Stimulated activated effector memory CD8-positive, alpha-beta T cell treated with anti-CD3 and anti-CD28 coated beads, Interleukin-12 subunit alpha, Interleukin-12 subunit beta, amount 100 ng/mL, for 72 hours (primary cell): ENCODE results near the gene EML5.

ENCODE experiments used
- ATAC-seq: fragments of 150-1000 bp; cut with Tn5 transposase; 2 replicates; pipeline ENCODE4 v1.10.0; 2021
- DNase-seq, 2 donors: peaks; one replicate each; pipeline ENCODE4 v3.0.0; 2021 to 2022; ENCODE audit warnings: low spot score in 2 of 2
- H3K27ac Mint-ChIP-seq: one replicate; pipeline ENCODE4 v1.8.0; 2022; ENCODE audit warnings: mild to moderate bottlenecking, mixed read lengths
- H3K36me3 Mint-ChIP-seq: one replicate; pipeline ENCODE4 v1.8.0; 2022; ENCODE audit warnings: mild to moderate bottlenecking, mixed read lengths
- H3K4me1 Mint-ChIP-seq: one replicate; pipeline ENCODE4 v1.8.0; 2022; ENCODE audit warnings: mixed read lengths
- H3K4me3 Mint-ChIP-seq: one replicate; pipeline ENCODE4 v1.8.0; 2022; ENCODE audit warnings: mild to moderate bottlenecking, mixed read lengths
- H3K9me3 Mint-ChIP-seq: one replicate; pipeline ENCODE4 v1.8.0; 2022; ENCODE audit warnings: mixed read lengths

The EML5 gene

GRCh38 chr14:88792473-88793258 lies at the start of gene EML5:
Gene EML5 (minus strand): TSS chr14:88792953. CDS start chr14:88792503, 450 bp downstream.
- Mint-ChIP-seq H3K9me3 (no peaks in the 10 kb centered on the region), H3K4me1 (peaks cover 14% of the 10 kb centered on the region), H3K36me3 (no peaks in the 10 kb centered on the region), H3K4me3 (peak within 1 kb of the TSS; percentile 81), H3K27ac (peak within 1 kb of the TSS; percentile 80)
- ATAC-seq (peak; percentile 81), DNase-seq (peak; percentile 70 to 87)

- Mint-ChIP-seq H3K9me3 (no peaks in the 10 kb centered on the region), H3K4me3 (no peak overlapping the region), H3K4me1 (no peaks in the 10 kb centered on the region), H3K36me3 (no peaks in the 10 kb centered on the region), H3K27ac (no peak overlapping the region)
- DNase-seq (no peak), ATAC-seq (no peak)
Observed at GRCh38 chr14:88842414-88842813, 49.7 kb upstream of the EML5 start.

GRCh38 chr14:88841741-88842140 lies 49.0 kb upstream of the EML5 start:
- Mint-ChIP-seq H3K27ac (no peak overlapping the region), H3K4me3 (no peak overlapping the region), H3K36me3 (no peaks in the 10 kb centered on the region), H3K4me1 (no peaks in the 10 kb centered on the region), H3K9me3 (no peaks in the 10 kb centered on the region)
- ATAC-seq (no peak), DNase-seq (no peak)

- Mint-ChIP-seq H3K36me3 (no peaks in the 10 kb centered on the region), H3K27ac (no peak overlapping the region)
- ATAC-seq: no peak
Observed at GRCh38 chr14:88840926-88841325, 48.2 kb upstream of the EML5 start.

GRCh38 chr14:88838015-88838414 lies 45.3 kb upstream of the EML5 start:
- ATAC-seq: no peak
- no peak overlapping the region for H3K4me3 Mint-ChIP-seq

More at GRCh38 chr14:88840926-88841325, 48.2 kb upstream of the EML5 start:
- no peak for DNase-seq
- no peaks in the 10 kb centered on the region for H3K9me3 Mint-ChIP-seq
- no peaks in the 10 kb centered on the region for H3K4me1 Mint-ChIP-seq
- no peak overlapping the region for H3K4me3 Mint-ChIP-seq

GRCh38 chr14:88837495-88837894 lies 44.7 kb upstream of the EML5 start:
- no peak for DNase-seq
- H3K4me3 Mint-ChIP-seq: no peak overlapping the region
- H3K4me1 Mint-ChIP-seq: no peaks in the 10 kb centered on the region
- no peaks in the 10 kb centered on the region for H3K36me3 Mint-ChIP-seq
- no peak for ATAC-seq
- no peak overlapping the region for H3K27ac Mint-ChIP-seq
- H3K9me3 Mint-ChIP-seq: no peaks in the 10 kb centered on the region

More at GRCh38 chr14:88838015-88838414, 45.3 kb upstream of the EML5 start:
- Mint-ChIP-seq H3K36me3 (no peaks in the 10 kb centered on the region), H3K9me3 (no peaks in the 10 kb centered on the region), H3K4me1 (no peaks in the 10 kb centered on the region), H3K27ac (no peak overlapping the region)
- no peak for DNase-seq

- DNase-seq: no peak
- Mint-ChIP-seq H3K27ac (no peak overlapping the region), H3K36me3 (no peaks in the 10 kb centered on the region), H3K4me3 (no peak overlapping the region), H3K4me1 (no peaks in the 10 kb centered on the region), H3K9me3 (no peaks in the 10 kb centered on the region)
- ATAC-seq: no peak
Observed at GRCh38 chr14:88835661-88836060, 42.9 kb upstream of the EML5 start.

GRCh38 chr14:88834883-88835431 lies 42.2 kb upstream of the EML5 start:
- no peak overlapping the region for H3K4me3 Mint-ChIP-seq
- ATAC-seq: no peak
- H3K4me1 Mint-ChIP-seq: no peaks in the 10 kb centered on the region

GRCh38 chr14:88831284-88831683 lies 38.5 kb upstream of the EML5 start:
- DNase-seq (no peak), ATAC-seq (peak; percentile 24)
- Mint-ChIP-seq H3K4me1 (no peaks in the 10 kb centered on the region), H3K27ac (no peak overlapping the region), H3K4me3 (no peak overlapping the region), H3K9me3 (no peaks in the 10 kb centered on the region), H3K36me3 (no peaks in the 10 kb centered on the region)

More at GRCh38 chr14:88834883-88835431, 42.2 kb upstream of the EML5 start:
- Mint-ChIP-seq H3K27ac (no peak overlapping the region), H3K36me3 (no peaks in the 10 kb centered on the region), H3K9me3 (no peaks in the 10 kb centered on the region)
- DNase-seq: no peak

- no peak overlapping the region for H3K4me3 Mint-ChIP-seq
- peaks cover 7% of the 10 kb centered on the region for H3K4me1 Mint-ChIP-seq
- DNase-seq: no peak
- no peaks in the 10 kb centered on the region for H3K36me3 Mint-ChIP-seq
- no peak for ATAC-seq
- H3K27ac Mint-ChIP-seq: no peak overlapping the region
- no peaks in the 10 kb centered on the region for H3K9me3 Mint-ChIP-seq
Observed at GRCh38 chr14:88829685-88830302, 37.0 kb upstream of the EML5 start.

GRCh38 chr14:88829188-88829587 lies 36.4 kb upstream of the EML5 start:
- no peak overlapping the region for H3K4me3 Mint-ChIP-seq
- peaks cover 7% of the 10 kb centered on the region for H3K4me1 Mint-ChIP-seq
- no peak for ATAC-seq
- H3K27ac Mint-ChIP-seq: no peak overlapping the region
- H3K9me3 Mint-ChIP-seq: no peaks in the 10 kb centered on the region
- H3K36me3 Mint-ChIP-seq: no peaks in the 10 kb centered on the region
- no peak for DNase-seq

GRCh38 chr14:88825503-88825902 lies 32.8 kb upstream of the EML5 start:
- no peak for DNase-seq
- ATAC-seq: no peak
- Mint-ChIP-seq H3K9me3 (no peaks in the 10 kb centered on the region), H3K4me1 (peaks cover 7% of the 10 kb centered on the region), H3K4me3 (peak overlapping the region; percentile 79), H3K27ac (no peak overlapping the region), H3K36me3 (no peaks in the 10 kb centered on the region)

GRCh38 chr14:88825078-88825458 lies 32.3 kb upstream of the EML5 start:
- peak overlapping the region; percentile 79 for H3K4me3 Mint-ChIP-seq
- no peaks in the 10 kb centered on the region for H3K36me3 Mint-ChIP-seq
- DNase-seq: no peak
- no peaks in the 10 kb centered on the region for H3K9me3 Mint-ChIP-seq
- peak overlapping the region; percentile 98 for H3K27ac Mint-ChIP-seq
- no peak for ATAC-seq
- peaks cover 7% of the 10 kb centered on the region for H3K4me1 Mint-ChIP-seq

GRCh38 chr14:88824314-88825077 lies 31.7 kb upstream of the EML5 start, which contains the start of gene TTC8:
Gene TTC8 (plus strand): TSS chr14:88824651. CDS start chr14:88824708, 57 bp downstream.
- Mint-ChIP-seq H3K4me1 (peaks cover 7% of the 10 kb centered on the region), H3K4me3 (peak within 1 kb of the TSS; percentile 79), H3K9me3 (no peaks in the 10 kb centered on the region), H3K27ac (peak within 1 kb of the TSS; percentile 98), H3K36me3 (no peaks in the 10 kb centered on the region)
- ATAC-seq (peak; percentile 99), DNase-seq (peak; percentile 72 to 88)

GRCh38 chr14:88823968-88824313 lies 31.2 kb upstream of the EML5 start:
- DNase-seq (no peak), ATAC-seq (no peak)
- Mint-ChIP-seq H3K9me3 (no peaks in the 10 kb centered on the region), H3K27ac (peak overlapping the region; percentile 98), H3K4me3 (peak overlapping the region; percentile 79), H3K4me1 (peaks cover 7% of the 10 kb centered on the region), H3K36me3 (no peaks in the 10 kb centered on the region)
